Breast epithelium (tissue), 4 donors: Measurements from ENCODE around the gene ADCY5. TPM values are rescaled to one million over a fixed set of nuclear protein-coding genes. Genes with fewer than 3 reads are reported as not detected.

Experiments
- DNase-seq, 2 donors: peaks; one replicate each; pipeline ENCODE4 v3.0.0-alpha.2; 2019; ENCODE audit warnings: low spot score in 2 of 2
- H3K27ac ChIP-seq, 2 donors: fragments of 200-600 bp; sonication (generic) in 1 of 2; one replicate each; pipeline ENCODE4 v1.5.1; 2016 to 2019; ENCODE audit warnings: mild to moderate bottlenecking in 1 of 2
- H3K27me3 ChIP-seq, 2 donors: fragments of 200-600 bp; sonication (generic) in 1 of 2; one replicate each; pipeline versions ENCODE4 v1.5.1 to v1.6.0; 2017 to 2019; ENCODE audit warnings: control low read depth in 1 of 2, mild to moderate bottlenecking in 1 of 2
- H3K36me3 ChIP-seq: fragments of 200-600 bp; one replicate; pipeline ENCODE4 v1.5.1; 2019
- H3K4me1 ChIP-seq, 2 donors: fragments of 200-600 bp; sonication (generic); one replicate each; pipeline ENCODE4 v1.5.1; 2016 to 2019; ENCODE audit warnings: control low read depth in 1 of 2
- H3K4me3 ChIP-seq, 3 donors: fragments of 200-600 bp; sonication (generic); 1 replicate in 2 of 3; 2 replicates in 1 of 3; pipeline ENCODE4 v1.5.1; 2016 to 2019; ENCODE audit warnings: mild to moderate bottlenecking in 3 of 3, moderate library complexity in 2 of 3
- H3K9me3 ChIP-seq, 2 donors: fragments of 200-600 bp; sonication (generic) in 1 of 2; one replicate each; pipeline ENCODE4 v1.5.1; 2016 to 2019; ENCODE audit warnings: control low read depth in 1 of 2
- CTCF ChIP-seq, 3 donors: fragments of 450-650 bp; IDR thresholded peaks; one replicate each; pipeline ENCODE4 v1.5.1; 2016 to 2017; ENCODE audit warnings: antibody characterized with exemption in 3 of 3, mild to moderate bottlenecking in 3 of 3, moderate library complexity in 3 of 3
- POLR2A ChIP-seq: fragments of 450-650 bp; IDR thresholded peaks from one replicate; pipeline ENCODE4 v1.6.1; 2016; ENCODE audit warnings: antibody characterized with exemption, mild to moderate bottlenecking, moderate library complexity
- POLR2AphosphoS5 ChIP-seq, 3 donors: sonication (generic); formaldehyde crosslinking; IDR thresholded peaks; one replicate each; pipeline ENCODE4 v1.6.1; 2017; ENCODE audit warnings: antibody characterized with exemption in 3 of 3
- intact Hi-C: fragments of 100-400 bp; cut with DNase I; formaldehyde crosslinking; loops from one replicate; pipeline ENCODE4 v1.15.1; 2023; ENCODE audit warnings: low total_unique reads
- total RNA-seq, 3 donors: library from RNA; depleted of rRNA; stranded (reverse); fragments of >200 nt; gene quantifications; one replicate each; pipeline ENCODE4 v1.1.0, GENCODE V29; 2016

ADCY5 gene
- total RNA-seq, 3 donors from 2014 or later, result 10.1 to 32.5 (median 11.5) TPM

- no peak overlapping the region for H3K4me3 ChIP-seq
- no peaks in the 10 kb centered on the region for H3K9me3 ChIP-seq
- no peaks in the 10 kb centered on the region for H3K27me3 ChIP-seq
- no peak for DNase-seq
- no peak overlapping the region for H3K27ac ChIP-seq
- no peaks in the 10 kb centered on the region for H3K36me3 ChIP-seq
- TF ChIP-seq POLR2AphosphoS5 (IDR thresholded peaks at IDR 0.05), result no peak
- no peaks in the 10 kb centered on the region for H3K4me1 ChIP-seq
- intact Hi-C loops, result no loop called here
Measured at GRCh38 chr3:123283657-123284398, 165.1 kb downstream of the ADCY5 start.

GRCh38 chr3:123283074-123283473 is 165.8 kb downstream of the ADCY5 start:
- no peaks in the 10 kb centered on the region for H3K27me3 ChIP-seq
- intact Hi-C loops, result no loop called here

GRCh38 chr3:123282461-123282860 is 166.4 kb downstream of the ADCY5 start:
- Histone ChIP-seq H3K27ac (no peak overlapping the region), H3K4me3 (no peak overlapping the region), H3K36me3 (no peaks in the 10 kb centered on the region), H3K9me3 (no peaks in the 10 kb centered on the region), H3K27me3 (no peaks in the 10 kb centered on the region), H3K4me1 (no peaks in the 10 kb centered on the region)
- no peak for DNase-seq
- TF ChIP-seq POLR2A (no peak), POLR2AphosphoS5 (IDR thresholded peaks at IDR 0.05) (no peak), CTCF (IDR thresholded peaks at IDR 0.05) (no peak)
- intact Hi-C loops, result no loop called here

More at GRCh38 chr3:123283074-123283473, 165.8 kb downstream of the ADCY5 start:
- no peaks in the 10 kb centered on the region for H3K9me3 ChIP-seq
- TF ChIP-seq POLR2AphosphoS5 (IDR thresholded peaks at IDR 0.05), result no peak
- no peak for TF ChIP-seq POLR2A
- TF ChIP-seq CTCF (IDR thresholded peaks at IDR 0.05), result no peak
- no peak for DNase-seq
- H3K4me1 ChIP-seq, result no peaks in the 10 kb centered on the region
- no peaks in the 10 kb centered on the region for H3K36me3 ChIP-seq
- no peak overlapping the region for H3K27ac ChIP-seq
- no peak overlapping the region for H3K4me3 ChIP-seq

- TF ChIP-seq POLR2AphosphoS5 (IDR thresholded peaks at IDR 0.05), result no peak
- TF ChIP-seq POLR2A, result no peak
- no peak for TF ChIP-seq CTCF (IDR thresholded peaks at IDR 0.05)
- intact Hi-C loops, result no loop called here
- H3K36me3 ChIP-seq, result no peaks in the 10 kb centered on the region
Measured at GRCh38 chr3:123281929-123282328, 167.0 kb downstream of the ADCY5 start.

GRCh38 chr3:123281406-123281805 is 167.5 kb downstream of the ADCY5 start:
- no peak overlapping the region for H3K4me3 ChIP-seq
- H3K36me3 ChIP-seq, result no peaks in the 10 kb centered on the region
- TF ChIP-seq CTCF (IDR thresholded peaks at IDR 0.05) (no peak), POLR2A (no peak), POLR2AphosphoS5 (IDR thresholded peaks at IDR 0.05) (no peak)
- intact Hi-C loops, result no loop called here
- H3K27ac ChIP-seq, result no peak overlapping the region
- DNase-seq, result no peak
- H3K4me1 ChIP-seq, result no peaks in the 10 kb centered on the region
- no peaks in the 10 kb centered on the region for H3K27me3 ChIP-seq
- H3K9me3 ChIP-seq, result no peaks in the 10 kb centered on the region

More at GRCh38 chr3:123281929-123282328, 167.0 kb downstream of the ADCY5 start:
- no peak overlapping the region for H3K27ac ChIP-seq
- no peak overlapping the region for H3K4me3 ChIP-seq
- no peaks in the 10 kb centered on the region for H3K4me1 ChIP-seq
- no peaks in the 10 kb centered on the region for H3K27me3 ChIP-seq
- no peak for DNase-seq
- H3K9me3 ChIP-seq, result no peaks in the 10 kb centered on the region
